Measurements from ENCODE around the gene MCRIP2.

- TF ChIP-seq, protein P1, sequence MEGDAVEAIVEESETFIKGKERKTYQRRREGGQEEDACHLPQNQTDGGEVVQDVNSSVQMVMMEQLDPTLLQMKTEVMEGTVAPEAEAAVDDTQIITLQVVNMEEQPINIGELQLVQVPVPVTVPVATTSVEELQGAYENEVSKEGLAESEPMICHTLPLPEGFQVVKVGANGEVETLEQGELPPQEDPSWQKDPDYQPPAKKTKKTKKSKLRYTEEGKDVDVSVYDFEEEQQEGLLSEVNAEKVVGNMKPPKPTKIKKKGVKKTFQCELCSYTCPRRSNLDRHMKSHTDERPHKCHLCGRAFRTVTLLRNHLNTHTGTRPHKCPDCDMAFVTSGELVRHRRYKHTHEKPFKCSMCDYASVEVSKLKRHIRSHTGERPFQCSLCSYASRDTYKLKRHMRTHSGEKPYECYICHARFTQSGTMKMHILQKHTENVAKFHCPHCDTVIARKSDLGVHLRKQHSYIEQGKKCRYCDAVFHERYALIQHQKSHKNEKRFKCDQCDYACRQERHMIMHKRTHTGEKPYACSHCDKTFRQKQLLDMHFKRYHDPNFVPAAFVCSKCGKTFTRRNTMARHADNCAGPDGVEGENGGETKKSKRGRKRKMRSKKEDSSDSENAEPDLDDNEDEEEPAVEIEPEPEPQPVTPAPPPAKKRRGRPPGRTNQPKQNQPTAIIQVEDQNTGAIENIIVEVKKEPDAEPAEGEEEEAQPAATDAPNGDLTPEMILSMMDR (IDR thresholded peaks at IDR 0.05; ENCODE audit: control extremely low read depth in 1 of 3, insufficient read depth in 1 of 3, low read depth in 1 of 3, low read length in 3 of 3) = no peak
- TF ChIP-seq KDM4A (IDR thresholded peaks at IDR 0.05; ENCODE audit: low read depth, low read length, severe bottlenecking) (no peak), JUND (IDR thresholded peaks at IDR 0.05; ENCODE audit: low read length) (no peak)
Measured at GRCh38 chr16:620700-621525, 20.7 kb upstream of the MCRIP2 start.

All from H1 (cell line).